ENCODE results near the gene B3GNT2. TPM values are rescaled to one million over a fixed set of nuclear protein-coding genes. Genes with fewer than 3 reads are reported as not detected.

B3GNT2 gene
- total and polyA plus RNA-seq, 2 donors (not counting 1 experiment from before 2014, with no cell fraction given): 14.3 to 24.6 TPM

DNA sequence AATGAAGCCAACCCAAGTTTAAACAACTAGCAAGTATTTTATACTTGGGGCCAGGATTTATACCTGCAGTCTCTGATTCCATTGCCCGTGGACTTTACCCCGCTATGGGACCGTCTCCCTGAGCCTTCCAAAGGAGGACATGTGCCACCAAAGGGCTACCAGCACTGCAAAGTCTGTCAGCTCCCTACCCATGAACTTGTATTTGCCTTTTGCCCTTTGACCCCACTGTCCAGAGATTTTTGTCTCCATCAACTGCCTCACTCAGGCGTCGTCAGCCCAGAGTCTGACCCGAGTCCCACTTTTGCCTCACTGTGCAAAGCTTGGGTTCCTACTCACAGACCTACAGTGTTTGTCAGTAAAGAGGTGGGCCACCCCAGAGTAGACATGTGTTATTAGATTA, 40.6 kb downstream of the B3GNT2 start:
- H4K20me1 ChIP-seq (ENCODE audit: control insufficient read depth, insufficient read depth, low read length, poor library complexity, severe bottlenecking): no peaks in the 10 kb centered on the region
- DNase-seq (no peak), ATAC-seq (ENCODE audit: low read depth) (no peak)
- Mint-ChIP-seq H3K4me1 (peaks cover 8% of the 10 kb centered on the region), H3K27ac (no peak overlapping the region), H3K9me3 (ENCODE audit: insufficient read depth) (no peaks in the 10 kb centered on the region), H3K27me3 (no peaks in the 10 kb centered on the region), H3K4me3 (no peak overlapping the region)
- H3K4me1 ChIP-seq (ENCODE audit: control insufficient read depth in 2 of 2, insufficient read depth in 2 of 2, low read length in 2 of 2): no peaks in the 10 kb centered on the region
- no peak for TF ChIP-seq EZH2 (IDR thresholded peaks at IDR 0.05; ENCODE audit: borderline replicate concordance, insufficient read depth, low read depth, low read length, poor library complexity, severe bottlenecking)
- TF ChIP-seq, protein P1, sequence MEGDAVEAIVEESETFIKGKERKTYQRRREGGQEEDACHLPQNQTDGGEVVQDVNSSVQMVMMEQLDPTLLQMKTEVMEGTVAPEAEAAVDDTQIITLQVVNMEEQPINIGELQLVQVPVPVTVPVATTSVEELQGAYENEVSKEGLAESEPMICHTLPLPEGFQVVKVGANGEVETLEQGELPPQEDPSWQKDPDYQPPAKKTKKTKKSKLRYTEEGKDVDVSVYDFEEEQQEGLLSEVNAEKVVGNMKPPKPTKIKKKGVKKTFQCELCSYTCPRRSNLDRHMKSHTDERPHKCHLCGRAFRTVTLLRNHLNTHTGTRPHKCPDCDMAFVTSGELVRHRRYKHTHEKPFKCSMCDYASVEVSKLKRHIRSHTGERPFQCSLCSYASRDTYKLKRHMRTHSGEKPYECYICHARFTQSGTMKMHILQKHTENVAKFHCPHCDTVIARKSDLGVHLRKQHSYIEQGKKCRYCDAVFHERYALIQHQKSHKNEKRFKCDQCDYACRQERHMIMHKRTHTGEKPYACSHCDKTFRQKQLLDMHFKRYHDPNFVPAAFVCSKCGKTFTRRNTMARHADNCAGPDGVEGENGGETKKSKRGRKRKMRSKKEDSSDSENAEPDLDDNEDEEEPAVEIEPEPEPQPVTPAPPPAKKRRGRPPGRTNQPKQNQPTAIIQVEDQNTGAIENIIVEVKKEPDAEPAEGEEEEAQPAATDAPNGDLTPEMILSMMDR (IDR thresholded peaks at IDR 0.05): no peak
- no peaks in the 10 kb centered on the region for H3K27me3 ChIP-seq (replicated peaks in 1 of 4; ENCODE audit: control extremely low read depth in 1 of 4, control insufficient read depth in 3 of 4, insufficient read depth in 4 of 4, low read length in 3 of 4)
- no peak overlapping the region for H3K27ac ChIP-seq (ENCODE audit: low read length in 2 of 2)
- H2AFZ ChIP-seq (ENCODE audit: insufficient read depth, low read depth, low read length, poor library complexity, severe bottlenecking): no peak overlapping the region
- H3K4me2 ChIP-seq (replicated peaks; ENCODE audit: low read depth, low read length, poor library complexity, severe bottlenecking): no peak overlapping the region
- ChIA-PET POLR2A (no interaction called here), CTCF (no interaction called here)
- H3K9me3 ChIP-seq (ENCODE audit: control extremely low read depth in 1 of 3, control insufficient read depth in 2 of 3, insufficient read depth in 1 of 3, low read length in 2 of 3): no peaks in the 10 kb centered on the region
- H3K9ac ChIP-seq (ENCODE audit: low read length): no peak overlapping the region
- H3K79me2 ChIP-seq (ENCODE audit: control insufficient read depth, insufficient read depth, low read length): no peaks in the 10 kb centered on the region
- intact Hi-C loops (cut with micrococcal nuclease): no loop called here
- 94% methylated on average over 3 of the region's 6 CpGs for WGBS (ENCODE audit: insufficient coverage)
- H3K36me3 ChIP-seq (replicated peaks in 1 of 2; ENCODE audit: control extremely low read depth in 1 of 2, control insufficient read depth in 1 of 2, extremely low read depth in 1 of 2, insufficient read depth in 2 of 2, low read length in 1 of 2): no peaks in the 10 kb centered on the region
- H3K4me3 ChIP-seq (ENCODE audit: control extremely low read depth in 1 of 5, extremely low read depth in 1 of 5, insufficient read depth in 1 of 5, low read depth in 2 of 5, low read length in 4 of 5): no peak overlapping the region

DNA sequence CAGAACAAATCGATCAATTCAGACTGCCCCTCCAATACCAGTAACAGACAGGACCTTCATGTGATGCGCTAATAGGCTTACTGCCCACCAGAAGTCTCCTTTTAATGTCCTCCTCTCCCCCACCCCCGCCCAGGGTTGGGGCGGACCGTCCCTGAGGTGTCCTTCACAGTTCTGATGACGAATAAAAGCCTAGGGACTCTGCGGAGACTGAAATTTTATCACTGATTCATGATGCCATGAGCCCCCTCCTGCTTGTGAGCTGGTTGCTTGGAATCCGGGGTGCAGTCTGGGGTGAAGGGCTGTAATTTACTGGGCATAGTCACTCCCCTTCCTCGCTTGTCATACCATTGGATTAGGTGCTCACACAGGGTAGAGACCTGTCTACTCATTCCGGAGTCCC, 42.3 kb downstream of the B3GNT2 start:
- 95% methylated on average over 7 of the region's 10 CpGs for WGBS (ENCODE audit: insufficient coverage)
- Mint-ChIP-seq H3K9me3 (ENCODE audit: insufficient read depth) (no peaks in the 10 kb centered on the region), H3K27me3 (no peaks in the 10 kb centered on the region), H3K27ac (no peak overlapping the region), H3K4me1 (peaks cover 8% of the 10 kb centered on the region), H3K4me3 (no peak overlapping the region)
- ATAC-seq (ENCODE audit: low read depth) (no peak), DNase-seq (no peak)
- intact Hi-C loops (cut with micrococcal nuclease): no loop called here
- Histone ChIP-seq H3K4me3 (ENCODE audit: control extremely low read depth in 1 of 5, extremely low read depth in 1 of 5, insufficient read depth in 1 of 5, low read depth in 2 of 5, low read length in 4 of 5) (no peak overlapping the region), H3K9me3 (ENCODE audit: control extremely low read depth in 1 of 3, control insufficient read depth in 2 of 3, insufficient read depth in 1 of 3, low read length in 2 of 3) (no peaks in the 10 kb centered on the region), H3K4me1 (ENCODE audit: control insufficient read depth in 2 of 2, insufficient read depth in 2 of 2, low read length in 2 of 2) (no peaks in the 10 kb centered on the region), H4K20me1 (ENCODE audit: control insufficient read depth, insufficient read depth, low read length, poor library complexity, severe bottlenecking) (no peaks in the 10 kb centered on the region), H3K79me2 (ENCODE audit: control insufficient read depth, insufficient read depth, low read length) (no peaks in the 10 kb centered on the region), H3K4me2 (replicated peaks; ENCODE audit: low read depth, low read length, poor library complexity, severe bottlenecking) (no peak overlapping the region), H3K36me3 (replicated peaks in 1 of 2; ENCODE audit: control extremely low read depth in 1 of 2, control insufficient read depth in 1 of 2, extremely low read depth in 1 of 2, insufficient read depth in 2 of 2, low read length in 1 of 2) (no peaks in the 10 kb centered on the region), H2AFZ (ENCODE audit: insufficient read depth, low read depth, low read length, poor library complexity, severe bottlenecking) (no peak overlapping the region), H3K27me3 (replicated peaks in 1 of 4; ENCODE audit: control extremely low read depth in 1 of 4, control insufficient read depth in 3 of 4, insufficient read depth in 4 of 4, low read length in 3 of 4) (no peaks in the 10 kb centered on the region), H3K27ac (ENCODE audit: low read length in 2 of 2) (no peak overlapping the region), H3K9ac (ENCODE audit: low read length) (no peak overlapping the region)
- POLR2A ChIA-PET: no interaction called here
- CTCF ChIA-PET: no interaction called here
- no peak for TF ChIP-seq EZH2 (IDR thresholded peaks at IDR 0.05; ENCODE audit: borderline replicate concordance, insufficient read depth, low read depth, low read length, poor library complexity, severe bottlenecking)
- TF ChIP-seq, protein P1 (IDR thresholded peaks at IDR 0.05): no peak

Measured in B cell (primary cell).